ENCODE data around the gene DOK3.
A peak's percentile ranks its signal among the peaks of the same experiment; 100 is the strongest.

Gene DOK3

GRCh38 chr5:177510567-177511053, 984 bp upstream of the DOK3 start:
- peak overlapping the region; percentile 94 for H3K4me3 Mint-ChIP-seq
- peaks cover 58% of the 10 kb centered on the region for H3K36me3 Mint-ChIP-seq
- peak; percentile 78 for ATAC-seq
- no peaks in the 10 kb centered on the region for H3K9me3 Mint-ChIP-seq
- H3K27me3 Mint-ChIP-seq: no peaks in the 10 kb centered on the region
- H3K27ac Mint-ChIP-seq: peak overlapping the region; percentile 95
- H3K4me1 Mint-ChIP-seq: peaks cover 65% of the 10 kb centered on the region

- peaks cover 64% of the 10 kb centered on the region for H3K36me3 Mint-ChIP-seq
- H3K4me1 Mint-ChIP-seq: peaks cover 65% of the 10 kb centered on the region
- peak; percentile 75 for ATAC-seq
- no peaks in the 10 kb centered on the region for H3K9me3 Mint-ChIP-seq
- H3K4me3 Mint-ChIP-seq: peak overlapping the region; percentile 94
- no peaks in the 10 kb centered on the region for H3K27me3 Mint-ChIP-seq
- H3K27ac Mint-ChIP-seq: peak overlapping the region; percentile 95
Measured at GRCh38 chr5:177509991-177510566, 453 bp upstream of the DOK3 start.

GRCh38 chr5:177508837-177509236, 789 bp downstream of the DOK3 start:
- peak; percentile 52 for ATAC-seq
- H3K4me3 Mint-ChIP-seq: peak overlapping the region; percentile 94
- no peaks in the 10 kb centered on the region for H3K9me3 Mint-ChIP-seq
- H3K36me3 Mint-ChIP-seq: peaks cover 57% of the 10 kb centered on the region
- no peaks in the 10 kb centered on the region for H3K27me3 Mint-ChIP-seq
- H3K4me1 Mint-ChIP-seq: peaks cover 57% of the 10 kb centered on the region
- H3K27ac Mint-ChIP-seq: peak overlapping the region; percentile 95

- H3K4me1 Mint-ChIP-seq: peaks cover 61% of the 10 kb centered on the region
Measured at GRCh38 chr5:177508221-177508611, 1.4 kb downstream of the DOK3 start.

GRCh38 chr5:177507596-177508220, 1.9 kb downstream of the DOK3 start:
- H3K4me3 Mint-ChIP-seq: peak overlapping the region; percentile 94
- peaks cover 48% of the 10 kb centered on the region for H3K36me3 Mint-ChIP-seq
- peaks cover 67% of the 10 kb centered on the region for H3K4me1 Mint-ChIP-seq
- ATAC-seq: no peak
- H3K27me3 Mint-ChIP-seq: no peaks in the 10 kb centered on the region
- H3K27ac Mint-ChIP-seq: peak overlapping the region; percentile 95
- H3K9me3 Mint-ChIP-seq: no peaks in the 10 kb centered on the region

More at GRCh38 chr5:177508221-177508611, 1.4 kb downstream of the DOK3 start:
- no peaks in the 10 kb centered on the region for H3K27me3 Mint-ChIP-seq
- ATAC-seq: no peak
- H3K4me3 Mint-ChIP-seq: peak overlapping the region; percentile 94
- H3K9me3 Mint-ChIP-seq: no peaks in the 10 kb centered on the region
- H3K36me3 Mint-ChIP-seq: peaks cover 50% of the 10 kb centered on the region
- peak overlapping the region; percentile 95 for H3K27ac Mint-ChIP-seq

GRCh38 chr5:177507165-177507564, 2.5 kb downstream of the DOK3 start:
- Mint-ChIP-seq H3K27me3 (no peaks in the 10 kb centered on the region), H3K36me3 (peaks cover 49% of the 10 kb centered on the region), H3K4me3 (peak overlapping the region; percentile 94), H3K27ac (peak overlapping the region; percentile 95), H3K4me1 (peaks cover 72% of the 10 kb centered on the region), H3K9me3 (no peaks in the 10 kb centered on the region)
- no peak for ATAC-seq

- H3K4me1 Mint-ChIP-seq: peaks cover 77% of the 10 kb centered on the region
Measured at GRCh38 chr5:177505075-177505474, 4.6 kb downstream of the DOK3 start.

GRCh38 chr5:177504086-177505056, 5.3 kb downstream of the DOK3 start:
- Mint-ChIP-seq H3K27me3 (no peaks in the 10 kb centered on the region), H3K4me1 (peaks cover 76% of the 10 kb centered on the region), H3K36me3 (peaks cover 32% of the 10 kb centered on the region), H3K9me3 (no peaks in the 10 kb centered on the region), H3K27ac (no peak overlapping the region), H3K4me3 (no peak overlapping the region)
- no peak for ATAC-seq

More at GRCh38 chr5:177505075-177505474, 4.6 kb downstream of the DOK3 start:
- H3K9me3 Mint-ChIP-seq: no peaks in the 10 kb centered on the region
- no peaks in the 10 kb centered on the region for H3K27me3 Mint-ChIP-seq
- no peak overlapping the region for H3K4me3 Mint-ChIP-seq
- H3K27ac Mint-ChIP-seq: no peak overlapping the region
- no peak for ATAC-seq
- H3K36me3 Mint-ChIP-seq: peaks cover 37% of the 10 kb centered on the region

GRCh38 chr5:177503351-177504085, 6.1 kb downstream of the DOK3 start:
- Mint-ChIP-seq H3K36me3 (peaks cover 29% of the 10 kb centered on the region), H3K27me3 (peaks cover 6% of the 10 kb centered on the region), H3K27ac (no peak overlapping the region), H3K4me1 (peaks cover 72% of the 10 kb centered on the region), H3K9me3 (no peaks in the 10 kb centered on the region), H3K4me3 (no peak overlapping the region)
- ATAC-seq: no peak

GRCh38 chr5:177502886-177503285, 6.7 kb downstream of the DOK3 start:
- H3K36me3 Mint-ChIP-seq: peaks cover 25% of the 10 kb centered on the region
- H3K9me3 Mint-ChIP-seq: no peaks in the 10 kb centered on the region
- ATAC-seq: no peak
- peaks cover 12% of the 10 kb centered on the region for H3K27me3 Mint-ChIP-seq
- H3K27ac Mint-ChIP-seq: peak overlapping the region; percentile 31
- peak overlapping the region; percentile 6 for H3K4me3 Mint-ChIP-seq
- H3K4me1 Mint-ChIP-seq: peaks cover 73% of the 10 kb centered on the region

- peaks cover 17% of the 10 kb centered on the region for H3K36me3 Mint-ChIP-seq
- H3K4me3 Mint-ChIP-seq: peak overlapping the region; percentile 33
- no peak for ATAC-seq
- H3K27me3 Mint-ChIP-seq: peaks cover 12% of the 10 kb centered on the region
- H3K4me1 Mint-ChIP-seq: peaks cover 69% of the 10 kb centered on the region
- H3K9me3 Mint-ChIP-seq: no peaks in the 10 kb centered on the region
- peak overlapping the region; percentile 31 for H3K27ac Mint-ChIP-seq
Measured at GRCh38 chr5:177501874-177502678, 7.5 kb downstream of the DOK3 start.

GRCh38 chr5:177500685-177501522, 8.7 kb downstream of the DOK3 start:
- no peak overlapping the region for H3K27ac Mint-ChIP-seq
- H3K27me3 Mint-ChIP-seq: peaks cover 12% of the 10 kb centered on the region
- H3K9me3 Mint-ChIP-seq: no peaks in the 10 kb centered on the region
- no peak for ATAC-seq
- H3K36me3 Mint-ChIP-seq: peaks cover 13% of the 10 kb centered on the region
- H3K4me3 Mint-ChIP-seq: no peak overlapping the region
- peaks cover 71% of the 10 kb centered on the region for H3K4me1 Mint-ChIP-seq

GRCh38 chr5:177499842-177500241, 9.8 kb downstream of the DOK3 start:
- Mint-ChIP-seq H3K4me1 (peaks cover 75% of the 10 kb centered on the region), H3K36me3 (peaks cover 7% of the 10 kb centered on the region), H3K27me3 (peaks cover 12% of the 10 kb centered on the region), H3K4me3 (peak overlapping the region; percentile 18), H3K27ac (no peak overlapping the region), H3K9me3 (no peaks in the 10 kb centered on the region)
- no peak for ATAC-seq

All from stimulated activated memory B cell treated with anti-CD40 and anti-IgM and Interleukin-4, amounts not matched to agents 10 μg/mL and 1 μg/mL and 100 μg/mL, for 72 hours (primary cell).